ENCODE measurements around the gene L3MBTL3. TPM values are rescaled to one million over a fixed set of nuclear protein-coding genes. Genes with fewer than 3 reads are reported as not detected.
"Not testable (repeated sequence)": the region's sequence is repeated elsewhere in the genome, so short reads cannot be mapped to it uniquely, and the experiment has no call there.

Gene L3MBTL3
- total RNA-seq, 2 experiments from 2014 or later: 13.5 to 17.1 TPM

GRCh38 chr6:130159956-130160355 is 141.6 kb downstream of the L3MBTL3 start:
- no peaks in the 10 kb centered on the region for H3K27me3 Mint-ChIP-seq
- peaks cover 51% of the 10 kb centered on the region for H3K36me3 Mint-ChIP-seq (ENCODE audit: low read depth)
- no peak for DNase-seq
- no peak overlapping the region for H3K27ac Mint-ChIP-seq
- H3K9me3 Mint-ChIP-seq: peaks cover 19% of the 10 kb centered on the region
- H3K4me3 Mint-ChIP-seq: no peak overlapping the region
- H3K4me1 Mint-ChIP-seq: peaks cover 2% of the 10 kb centered on the region
- ChIA-PET POLR2A (no interaction called here), CTCF (interaction anchor here (1.3 kb wide), 1 partner anchor 15 kb away, joined by 3 read pairs; no protein-coding TSS in a partner anchor)

DNA sequence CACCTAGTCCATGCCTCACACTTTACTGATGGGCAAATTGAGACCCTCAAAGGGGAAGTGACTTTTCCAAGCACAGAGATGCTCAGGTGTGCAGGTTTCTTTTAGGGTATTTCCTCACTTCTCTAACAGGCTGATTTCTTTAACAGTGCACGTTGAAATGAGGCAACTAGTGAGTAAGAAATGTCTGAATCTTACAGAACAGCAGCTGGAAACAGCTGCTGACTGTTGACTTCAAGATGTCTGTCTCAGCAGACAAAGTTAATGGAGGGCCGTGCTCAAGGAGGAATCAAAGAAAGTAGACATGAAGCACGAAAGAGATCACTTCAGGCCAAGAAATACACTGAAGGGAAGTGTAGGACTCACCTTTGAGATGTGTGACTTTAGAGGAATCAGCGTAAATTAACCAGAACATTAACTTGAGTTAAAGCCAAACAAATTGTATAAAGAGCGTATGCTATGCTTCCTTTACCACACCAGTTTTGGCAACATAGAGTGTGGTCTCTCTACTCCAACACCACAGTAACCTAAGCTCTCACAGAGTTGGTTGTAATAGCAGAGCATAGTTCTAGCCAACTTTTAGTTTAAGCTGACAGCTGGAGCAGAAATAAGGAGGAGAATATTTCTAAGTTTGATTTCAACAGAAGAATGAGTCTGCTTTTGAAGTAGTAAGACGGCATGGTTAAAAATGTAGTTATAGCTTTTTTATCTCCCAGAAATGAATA is 143.5 kb downstream of the L3MBTL3 start:
- no peak for DNase-seq
- Mint-ChIP-seq H3K36me3 (ENCODE audit: low read depth) (peaks cover 60% of the 10 kb centered on the region), H3K4me1 (peaks cover 5% of the 10 kb centered on the region), H3K27ac (no peak overlapping the region), H3K27me3 (no peaks in the 10 kb centered on the region), H3K9me3 (peaks cover 33% of the 10 kb centered on the region), H3K4me3 (no peak overlapping the region)
- ChIA-PET CTCF (interaction anchor here (0.6 to 0.8 kb wide), 2 partner anchors 10 to 105 kb away, joined by 3 read pairs; no protein-coding TSS in a partner anchor), POLR2A (no interaction called here)

GRCh38 chr6:130162421-130162820 is 144.0 kb downstream of the L3MBTL3 start:
- Mint-ChIP-seq H3K27me3 (no peaks in the 10 kb centered on the region), H3K4me3 (no peak overlapping the region), H3K27ac (no peak overlapping the region), H3K36me3 (ENCODE audit: low read depth) (peaks cover 65% of the 10 kb centered on the region), H3K4me1 (peaks cover 5% of the 10 kb centered on the region), H3K9me3 (peaks cover 36% of the 10 kb centered on the region)
- ChIA-PET CTCF (interaction anchor here (0.6 to 0.8 kb wide), 2 partner anchors 9 to 105 kb away, joined by 3 read pairs; no protein-coding TSS in a partner anchor), POLR2A (no interaction called here)
- DNase-seq: no peak

DNA sequence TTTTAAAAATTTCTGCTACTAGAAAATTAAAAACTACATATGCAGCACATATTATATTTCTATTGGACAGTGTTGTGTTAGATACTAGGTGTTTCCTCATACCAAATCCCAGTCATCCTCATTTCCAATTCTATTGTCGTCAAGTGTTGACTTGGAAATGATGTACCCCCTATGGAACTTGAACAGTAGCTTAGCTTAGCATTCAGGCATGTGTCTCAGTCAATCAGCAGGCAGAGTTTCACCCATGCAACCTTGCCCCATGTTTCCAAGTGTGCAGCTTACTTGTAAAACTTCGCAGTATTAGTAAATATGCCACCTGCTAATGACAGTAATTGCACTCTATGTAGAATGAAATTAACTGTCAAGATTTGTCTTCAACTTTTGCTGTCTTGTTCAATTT is 144.9 kb downstream of the L3MBTL3 start:
- ChIA-PET POLR2A (no interaction called here), CTCF (interaction anchor here (0.6 kb wide), 1 partner anchor 22 kb away, joined by 3 read pairs; no protein-coding TSS in a partner anchor)
- Mint-ChIP-seq H3K9me3 (peaks cover 33% of the 10 kb centered on the region), H3K4me3 (no peak overlapping the region), H3K4me1 (peaks cover 5% of the 10 kb centered on the region), H3K27ac (no peak overlapping the region), H3K27me3 (no peaks in the 10 kb centered on the region), H3K36me3 (ENCODE audit: low read depth) (peaks cover 64% of the 10 kb centered on the region)
- no peak for DNase-seq

GRCh38 chr6:130164251-130164650 is 145.9 kb downstream of the L3MBTL3 start:
- ChIA-PET POLR2A (no interaction called here), CTCF (no interaction called here)
- DNase-seq: no peak
- Mint-ChIP-seq H3K9me3 (peaks cover 26% of the 10 kb centered on the region), H3K4me3 (no peak overlapping the region), H3K27ac (no peak overlapping the region), H3K36me3 (ENCODE audit: low read depth) (peaks cover 58% of the 10 kb centered on the region), H3K4me1 (peaks cover 5% of the 10 kb centered on the region), H3K27me3 (no peaks in the 10 kb centered on the region)

DNA sequence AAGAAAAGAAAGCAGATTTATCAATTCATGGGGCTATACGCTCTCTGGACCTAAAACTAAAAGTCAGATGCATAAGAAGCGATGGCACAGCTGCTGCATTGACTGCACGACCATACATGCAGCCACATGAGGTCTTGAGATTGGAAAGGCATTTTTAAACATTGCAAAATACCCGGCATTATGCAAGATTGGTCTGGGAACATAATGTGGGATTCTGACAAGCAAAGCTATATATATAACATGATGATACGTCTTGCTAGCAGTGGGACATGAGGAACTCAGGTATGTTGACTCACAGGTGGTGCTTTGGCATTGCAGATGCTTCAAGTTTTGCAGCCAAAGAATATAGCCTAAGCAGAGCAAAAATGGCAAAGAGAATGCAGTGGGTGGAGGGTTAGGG is 149.3 kb downstream of the L3MBTL3 start:
- no peak for DNase-seq
- H3K36me3 Mint-ChIP-seq (ENCODE audit: low read depth): peaks cover 62% of the 10 kb centered on the region
- ChIA-PET CTCF (no interaction called here), POLR2A (no interaction called here)
- H3K4me3 Mint-ChIP-seq: no peak overlapping the region
- no peak overlapping the region for H3K27ac Mint-ChIP-seq
- no peaks in the 10 kb centered on the region for H3K27me3 Mint-ChIP-seq
- H3K9me3 Mint-ChIP-seq: peaks cover 39% of the 10 kb centered on the region
- peaks cover 5% of the 10 kb centered on the region for H3K4me1 Mint-ChIP-seq

- POLR2A ChIA-PET, H3K27ac Mint-ChIP-seq, H3K4me1 Mint-ChIP-seq, H3K27me3 Mint-ChIP-seq, DNase-seq, H3K4me3 Mint-ChIP-seq: not testable (repeated sequence)
- Mint-ChIP-seq H3K36me3 (ENCODE audit: low read depth) (peaks cover 69% of the 10 kb centered on the region), H3K9me3 (peaks cover 44% of the 10 kb centered on the region)
- CTCF ChIA-PET: interaction anchor here (0.6 kb wide), 1 partner anchor 1457 kb away, joined by 3 read pairs; no protein-coding TSS in a partner anchor
Measured at GRCh38 chr6:130170160-130170559, 151.8 kb downstream of the L3MBTL3 start.

DNA sequence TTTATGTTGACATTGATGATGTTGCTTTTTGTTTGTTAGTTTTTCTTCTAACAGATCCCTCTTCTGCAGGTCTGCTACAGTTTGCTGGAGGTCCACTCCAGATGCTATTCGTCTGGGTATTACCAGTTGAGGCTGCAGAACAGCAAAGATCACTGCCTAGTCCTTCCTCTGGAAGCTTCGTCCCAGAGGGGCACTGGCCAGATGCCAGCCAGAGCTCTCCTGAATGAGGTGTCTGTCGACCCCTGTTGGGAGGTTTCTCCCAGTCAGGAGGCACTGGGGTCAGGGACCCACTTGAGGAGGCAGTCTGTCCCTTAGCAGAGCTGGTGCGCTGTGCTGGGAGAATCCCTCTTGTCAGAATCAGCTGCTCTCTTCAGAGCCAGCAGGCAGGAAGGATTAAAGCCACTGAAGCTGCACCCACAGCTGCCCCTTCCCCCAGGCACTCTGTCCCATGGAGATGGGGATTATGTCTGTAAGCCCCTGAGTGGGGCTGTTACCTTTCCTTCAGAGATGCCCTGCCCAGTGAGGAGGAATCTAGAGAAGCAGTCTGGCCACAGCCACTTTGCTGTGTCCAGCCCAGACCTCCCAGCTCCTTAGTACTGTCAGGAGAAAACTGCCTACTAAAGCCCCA is 155.1 kb downstream of the L3MBTL3 start:
- peaks cover 11% of the 10 kb centered on the region for H3K4me1 Mint-ChIP-seq
- peaks cover 70% of the 10 kb centered on the region for H3K36me3 Mint-ChIP-seq (ENCODE audit: low read depth)
- H3K4me3 Mint-ChIP-seq, CTCF ChIA-PET, H3K27me3 Mint-ChIP-seq, H3K27ac Mint-ChIP-seq, POLR2A ChIA-PET, DNase-seq: not testable (repeated sequence)
- peaks cover 35% of the 10 kb centered on the region for H3K9me3 Mint-ChIP-seq

GRCh38 chr6:130176378-130176777 is 158.0 kb downstream of the L3MBTL3 start:
- Mint-ChIP-seq H3K27ac (no peak overlapping the region), H3K36me3 (ENCODE audit: low read depth) (peaks cover 77% of the 10 kb centered on the region)
- POLR2A ChIA-PET: no interaction called here

DNA sequence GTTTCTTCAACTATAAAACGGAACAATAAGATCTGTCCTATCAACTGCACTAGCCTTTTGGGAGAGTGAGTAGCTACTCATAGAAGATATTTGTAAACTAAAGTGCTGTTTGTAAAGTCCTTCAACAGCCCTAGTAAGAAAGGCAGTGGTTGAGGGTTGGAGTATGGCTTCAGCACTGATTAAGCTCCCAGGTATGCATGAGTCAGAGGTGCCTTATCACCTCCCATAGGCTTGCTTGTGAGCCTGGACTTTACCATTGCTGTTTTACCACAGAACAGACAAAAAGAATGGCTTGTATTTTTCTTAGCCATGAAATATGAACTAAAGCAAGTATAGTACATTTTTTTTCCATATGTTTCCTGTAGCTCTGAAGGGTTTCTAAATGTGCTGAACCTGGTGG is 160.3 kb downstream of the L3MBTL3 start:
- ChIA-PET POLR2A (no interaction called here), CTCF (interaction anchor here (1.4 kb wide), 1 partner anchor 70 kb away, joined by 3 read pairs; no protein-coding TSS in a partner anchor)
- peaks cover 12% of the 10 kb centered on the region for H3K9me3 Mint-ChIP-seq
- peaks cover 33% of the 10 kb centered on the region for H3K4me1 Mint-ChIP-seq
- H3K4me3 Mint-ChIP-seq: no peak overlapping the region
- H3K27ac Mint-ChIP-seq: no peak overlapping the region
- no peak for DNase-seq
- H3K36me3 Mint-ChIP-seq (ENCODE audit: low read depth): peaks cover 76% of the 10 kb centered on the region
- no peaks in the 10 kb centered on the region for H3K27me3 Mint-ChIP-seq

More at GRCh38 chr6:130176378-130176777, 158.0 kb downstream of the L3MBTL3 start:
- no peak overlapping the region for H3K4me3 Mint-ChIP-seq
- H3K9me3 Mint-ChIP-seq: peaks cover 25% of the 10 kb centered on the region
- CTCF ChIA-PET: interaction anchor here (1.0 kb wide), 1 partner anchor 12 kb away, joined by 3 read pairs; no protein-coding TSS in a partner anchor
- H3K4me1 Mint-ChIP-seq: peaks cover 14% of the 10 kb centered on the region
- DNase-seq: no peak
- no peaks in the 10 kb centered on the region for H3K27me3 Mint-ChIP-seq

DNA sequence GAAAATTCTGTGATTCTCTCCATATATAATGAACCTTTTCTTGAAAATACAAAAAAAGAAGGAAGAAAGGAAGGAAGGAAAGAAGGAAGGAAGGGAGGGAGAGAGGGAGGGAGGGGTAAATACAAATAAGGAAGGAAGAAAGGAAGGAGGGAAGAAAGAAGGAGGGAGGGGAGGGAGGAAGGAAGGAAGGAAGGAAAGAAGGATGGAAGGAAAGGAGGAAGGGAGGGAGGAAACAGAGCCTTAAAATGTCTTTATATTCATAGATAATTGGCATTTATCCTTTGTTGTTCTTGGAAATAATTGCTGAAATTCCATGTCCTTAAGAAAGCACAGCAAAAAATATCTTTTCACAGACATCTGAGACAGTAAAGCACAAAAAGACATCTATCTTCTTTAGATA is 164.1 kb downstream of the L3MBTL3 start:
- H3K4me1 Mint-ChIP-seq: peaks cover 57% of the 10 kb centered on the region
- H3K9me3 Mint-ChIP-seq: peaks cover 11% of the 10 kb centered on the region
- H3K4me3 Mint-ChIP-seq: no peak overlapping the region
- H3K27ac Mint-ChIP-seq: no peak overlapping the region
- ChIA-PET POLR2A (no interaction called here), CTCF (no interaction called here)
- DNase-seq: no peak
- H3K27me3 Mint-ChIP-seq: no peaks in the 10 kb centered on the region
- H3K36me3 Mint-ChIP-seq (ENCODE audit: low read depth): peaks cover 69% of the 10 kb centered on the region

DNA sequence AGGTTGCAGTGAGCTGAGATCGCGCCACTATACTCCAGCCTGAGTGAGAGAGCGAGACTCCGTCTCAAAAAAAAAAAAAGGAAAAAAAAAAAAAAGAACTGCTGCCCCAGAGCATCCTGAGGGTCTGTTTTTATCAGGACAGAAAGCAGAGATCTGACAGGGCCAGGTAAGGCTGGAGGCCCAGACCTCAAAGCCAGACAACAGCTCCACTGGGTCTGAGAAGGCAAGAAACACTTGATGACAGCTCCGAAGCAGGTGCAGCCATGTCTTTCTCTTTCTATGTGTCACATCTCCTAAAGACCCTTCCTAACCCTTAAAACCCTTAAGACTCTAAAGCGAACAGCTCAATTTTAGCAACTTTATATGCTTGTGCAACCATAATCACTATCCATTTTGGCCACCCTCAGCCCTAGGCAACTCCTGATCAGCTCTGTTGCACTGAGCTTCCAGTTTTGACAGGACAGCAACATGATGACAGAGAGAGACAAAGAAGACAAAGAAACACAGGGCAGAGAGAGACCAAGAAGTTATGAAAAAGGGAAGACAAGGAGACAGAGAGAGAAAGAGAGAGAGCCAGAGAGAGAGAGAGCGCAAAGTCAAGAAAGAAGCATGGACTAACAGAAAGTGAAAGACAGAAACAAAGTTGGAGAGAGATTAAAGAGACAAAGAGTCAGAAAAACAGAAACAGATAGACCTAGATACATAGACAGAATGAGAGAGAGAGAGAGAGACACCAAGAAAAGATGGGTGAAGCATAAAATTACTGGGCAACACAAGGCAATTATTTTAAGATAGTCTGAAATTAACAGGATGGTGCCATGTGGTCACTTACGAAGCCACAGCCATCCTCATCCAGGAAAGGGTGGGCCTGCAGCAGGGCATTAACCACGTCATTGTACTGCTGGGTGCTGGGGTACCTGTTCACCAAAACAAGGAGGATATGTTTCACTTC is 165.2 kb downstream of the L3MBTL3 start:
- Mint-ChIP-seq H3K27ac (peak overlapping the region; percentile 92), H3K4me3 (peak overlapping the region; percentile 31), H3K4me1 (peaks cover 57% of the 10 kb centered on the region), H3K36me3 (ENCODE audit: low read depth) (peaks cover 69% of the 10 kb centered on the region), H3K27me3 (no peaks in the 10 kb centered on the region), H3K9me3 (peaks cover 11% of the 10 kb centered on the region)
- DNase-seq: peak; percentile 42
- ChIA-PET CTCF (interaction anchor here (0.8 kb wide), 1 partner anchor 27 kb away, joined by 5 read pairs; no protein-coding TSS in a partner anchor), POLR2A (no interaction called here)

All from activated CD4-positive, alpha-beta T cell treated with anti-CD3 and anti-CD28 coated beads, Interleukin-2, amount 10 ng/mL, durations not matched to agents 7 days and 5 days (primary cell).